Omental fat pad (tissue), 4 donors: ENCODE measurements around the gene GTSF1L. TPM values are rescaled to one million over a fixed set of nuclear protein-coding genes. Genes with fewer than 3 reads are reported as not detected.

Source experiments
- ATAC-seq: fragments of 150-250 bp; one replicate; pipeline ENCODE4 v1.9.1; 2016; ENCODE audit warnings: mild to moderate bottlenecking, moderate library complexity; ENCODE audit not compliant: low FRiP score
- DNase-seq: peaks from one replicate; pipeline ENCODE4 v3.0.0-alpha.2; 2019; ENCODE audit warnings: low spot score
- CTCF ChIP-seq, 3 donors: fragments of 450-650 bp; IDR thresholded peaks; one replicate each; pipeline ENCODE4 v1.5.1; 2016 to 2017; ENCODE audit warnings: antibody characterized with exemption in 3 of 3, mild to moderate bottlenecking in 3 of 3, moderate library complexity in 2 of 3
- total RNA-seq, 4 donors: library from RNA; depleted of rRNA; stranded (reverse); fragments of >200 nt; gene quantifications; one replicate each; pipeline ENCODE4 v1.1.0, GENCODE V29; 2016

Gene GTSF1L
- total RNA-seq, 4 donors from 2014 or later: not detected

GRCh38 chr20:43717616-43717995, 9.2 kb downstream of the GTSF1L start:
- no peak for ATAC-seq
- DNase-seq: no peak
- TF ChIP-seq CTCF (IDR thresholded peaks at IDR 0.05): no peak

- ATAC-seq (no peak), DNase-seq (no peak)
- TF ChIP-seq CTCF (IDR thresholded peaks at IDR 0.05): no peak
Measured at GRCh38 chr20:43716757-43717615, 9.8 kb downstream of the GTSF1L start.

- ATAC-seq (no peak), DNase-seq (no peak)
- no peak for TF ChIP-seq CTCF (IDR thresholded peaks at IDR 0.05)
Measured at GRCh38 chr20:43716123-43716522, 10.7 kb downstream of the GTSF1L start.

- ATAC-seq (no peak), DNase-seq (no peak)
Measured at GRCh38 chr20:43715511-43715910, 11.3 kb downstream of the GTSF1L start.

GRCh38 chr20:43715044-43715443, 11.8 kb downstream of the GTSF1L start:
- ATAC-seq: no peak

More at GRCh38 chr20:43715511-43715910, 11.3 kb downstream of the GTSF1L start:
- no peak for TF ChIP-seq CTCF (IDR thresholded peaks at IDR 0.05)

GRCh38 chr20:43711098-43711654, 15.6 kb downstream of the GTSF1L start:
- TF ChIP-seq CTCF (IDR thresholded peaks at IDR 0.05): no peak
- ATAC-seq (no peak), DNase-seq (no peak)

More at GRCh38 chr20:43715044-43715443, 11.8 kb downstream of the GTSF1L start:
- DNase-seq: no peak
- TF ChIP-seq CTCF (IDR thresholded peaks at IDR 0.05): no peak
